Left lobe of liver (tissue), 2 donors: ENCODE measurements around the gene THOC2. TPM values are rescaled to one million over a fixed set of nuclear protein-coding genes. Genes with fewer than 3 reads are reported as not detected.
"Not testable (repeated sequence)": the region's sequence is repeated elsewhere in the genome, so short reads cannot be mapped to it uniquely, and the experiment has no call there.

ENCODE experiments used
- ATAC-seq: fragments of 200-7000 bp; cut with Tn5 transposase; one replicate; pipeline ENCODE4 v1.9.1; 2020; ENCODE audit warnings: mild to moderate bottlenecking, moderate library complexity
- DNase-seq: peaks from one replicate; pipeline ENCODE4 v3.0.0-alpha.2; 2020; ENCODE audit warnings: low spot score
- total RNA-seq: library from RNA; stranded (reverse); gene quantifications from one replicate; pipeline ENCODE4 v1.2.1, GENCODE V29; 2021
- donor health status: DM: no; HTN: no; CAD: no; lungs with moderate emphysema.
- donor health status: DM: no; HTN: yes; CAD: no.

The THOC2 gene, protein sequence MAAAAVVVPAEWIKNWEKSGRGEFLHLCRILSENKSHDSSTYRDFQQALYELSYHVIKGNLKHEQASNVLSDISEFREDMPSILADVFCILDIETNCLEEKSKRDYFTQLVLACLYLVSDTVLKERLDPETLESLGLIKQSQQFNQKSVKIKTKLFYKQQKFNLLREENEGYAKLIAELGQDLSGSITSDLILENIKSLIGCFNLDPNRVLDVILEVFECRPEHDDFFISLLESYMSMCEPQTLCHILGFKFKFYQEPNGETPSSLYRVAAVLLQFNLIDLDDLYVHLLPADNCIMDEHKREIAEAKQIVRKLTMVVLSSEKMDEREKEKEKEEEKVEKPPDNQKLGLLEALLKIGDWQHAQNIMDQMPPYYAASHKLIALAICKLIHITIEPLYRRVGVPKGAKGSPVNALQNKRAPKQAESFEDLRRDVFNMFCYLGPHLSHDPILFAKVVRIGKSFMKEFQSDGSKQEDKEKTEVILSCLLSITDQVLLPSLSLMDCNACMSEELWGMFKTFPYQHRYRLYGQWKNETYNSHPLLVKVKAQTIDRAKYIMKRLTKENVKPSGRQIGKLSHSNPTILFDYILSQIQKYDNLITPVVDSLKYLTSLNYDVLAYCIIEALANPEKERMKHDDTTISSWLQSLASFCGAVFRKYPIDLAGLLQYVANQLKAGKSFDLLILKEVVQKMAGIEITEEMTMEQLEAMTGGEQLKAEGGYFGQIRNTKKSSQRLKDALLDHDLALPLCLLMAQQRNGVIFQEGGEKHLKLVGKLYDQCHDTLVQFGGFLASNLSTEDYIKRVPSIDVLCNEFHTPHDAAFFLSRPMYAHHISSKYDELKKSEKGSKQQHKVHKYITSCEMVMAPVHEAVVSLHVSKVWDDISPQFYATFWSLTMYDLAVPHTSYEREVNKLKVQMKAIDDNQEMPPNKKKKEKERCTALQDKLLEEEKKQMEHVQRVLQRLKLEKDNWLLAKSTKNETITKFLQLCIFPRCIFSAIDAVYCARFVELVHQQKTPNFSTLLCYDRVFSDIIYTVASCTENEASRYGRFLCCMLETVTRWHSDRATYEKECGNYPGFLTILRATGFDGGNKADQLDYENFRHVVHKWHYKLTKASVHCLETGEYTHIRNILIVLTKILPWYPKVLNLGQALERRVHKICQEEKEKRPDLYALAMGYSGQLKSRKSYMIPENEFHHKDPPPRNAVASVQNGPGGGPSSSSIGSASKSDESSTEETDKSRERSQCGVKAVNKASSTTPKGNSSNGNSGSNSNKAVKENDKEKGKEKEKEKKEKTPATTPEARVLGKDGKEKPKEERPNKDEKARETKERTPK (N-terminal part only)
- 20.0 TPM for total RNA-seq

DNA sequence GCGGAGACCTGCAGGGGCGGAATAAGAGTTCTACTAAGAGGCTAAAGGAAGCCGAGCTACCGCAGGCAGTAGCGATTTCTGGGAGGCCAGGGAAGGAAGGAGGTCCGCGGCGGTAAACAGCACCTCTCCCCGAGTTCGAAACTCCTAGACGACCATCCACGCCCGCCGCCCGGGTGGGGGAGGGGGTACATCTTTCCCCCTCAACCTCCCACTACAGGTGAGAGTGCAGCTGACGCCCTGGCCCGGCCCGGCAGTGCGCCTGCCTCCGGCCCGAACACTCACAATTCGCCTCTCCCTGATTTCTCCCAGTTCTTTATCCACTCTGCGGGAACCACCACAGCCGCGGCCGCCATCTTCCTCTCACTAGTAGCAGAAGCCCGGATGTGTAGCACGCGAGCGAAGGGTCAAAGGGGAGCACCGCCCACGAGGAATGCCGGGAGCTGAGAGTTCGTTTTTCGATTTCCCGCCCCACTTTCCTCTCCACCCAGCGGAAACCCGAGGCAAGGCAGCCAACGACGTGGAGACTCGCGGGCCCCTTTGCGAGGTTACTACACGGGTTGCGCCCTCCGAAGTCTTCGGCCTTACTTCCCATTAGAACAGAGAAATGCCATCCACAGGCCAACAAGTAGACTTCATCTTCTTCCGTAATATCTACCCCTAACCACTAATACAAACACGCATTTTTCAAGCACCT is at the start of gene THOC2:
Gene THOC2 (minus strand): TSS at position 383 of the 694 bp plus-strand sequence. CDS start 30 bp downstream, at position 353.
- peak; percentile 83 for DNase-seq
- peak; percentile 99 for ATAC-seq

DNA sequence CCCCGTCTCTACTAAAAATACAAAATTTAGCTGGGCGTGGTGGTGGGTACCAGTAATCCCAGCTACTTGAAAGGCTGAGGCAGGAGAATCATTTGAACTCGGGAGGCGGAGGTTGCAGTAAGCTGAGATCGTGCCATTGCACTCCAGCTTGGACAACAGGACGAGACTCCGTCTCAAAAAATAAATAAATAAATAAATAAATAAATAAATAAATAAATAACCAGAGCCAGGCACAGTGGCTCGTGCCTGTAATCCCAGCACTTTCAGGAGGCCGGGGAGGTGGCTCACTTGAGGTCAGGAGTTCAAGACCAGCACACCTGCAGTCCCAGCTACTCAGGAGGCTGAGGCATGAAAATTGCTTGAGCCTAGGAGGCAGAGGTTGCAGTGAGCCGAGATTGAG is 48.9 kb upstream of the THOC2 start:
- DNase-seq, ATAC-seq: not testable (repeated sequence)

DNA sequence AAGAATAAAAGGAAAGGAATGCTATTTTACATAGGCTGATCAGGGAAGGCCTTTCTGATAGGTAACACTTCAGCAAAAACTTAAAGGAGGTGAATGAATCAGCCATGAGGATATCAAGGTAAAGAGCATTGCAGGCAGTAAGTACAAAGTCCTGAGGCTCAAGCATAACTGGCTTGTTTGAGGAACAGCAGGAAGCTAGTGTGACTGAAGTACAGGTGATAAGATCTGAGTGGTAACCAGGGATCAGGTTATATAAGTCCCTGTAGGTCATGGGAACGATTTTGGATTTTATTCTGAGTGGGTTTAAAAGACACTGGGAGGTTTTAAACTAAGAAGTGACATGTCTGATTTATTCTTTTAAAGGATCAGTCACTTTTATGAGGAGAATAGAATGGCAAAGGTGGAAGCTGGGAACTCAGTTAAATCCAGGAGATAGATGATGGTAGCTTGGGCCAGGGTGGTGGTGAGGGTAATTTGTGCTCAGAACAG is 47.1 kb upstream of the THOC2 start:
- DNase-seq, result no peak
- ATAC-seq, result peak; percentile 79

DNA sequence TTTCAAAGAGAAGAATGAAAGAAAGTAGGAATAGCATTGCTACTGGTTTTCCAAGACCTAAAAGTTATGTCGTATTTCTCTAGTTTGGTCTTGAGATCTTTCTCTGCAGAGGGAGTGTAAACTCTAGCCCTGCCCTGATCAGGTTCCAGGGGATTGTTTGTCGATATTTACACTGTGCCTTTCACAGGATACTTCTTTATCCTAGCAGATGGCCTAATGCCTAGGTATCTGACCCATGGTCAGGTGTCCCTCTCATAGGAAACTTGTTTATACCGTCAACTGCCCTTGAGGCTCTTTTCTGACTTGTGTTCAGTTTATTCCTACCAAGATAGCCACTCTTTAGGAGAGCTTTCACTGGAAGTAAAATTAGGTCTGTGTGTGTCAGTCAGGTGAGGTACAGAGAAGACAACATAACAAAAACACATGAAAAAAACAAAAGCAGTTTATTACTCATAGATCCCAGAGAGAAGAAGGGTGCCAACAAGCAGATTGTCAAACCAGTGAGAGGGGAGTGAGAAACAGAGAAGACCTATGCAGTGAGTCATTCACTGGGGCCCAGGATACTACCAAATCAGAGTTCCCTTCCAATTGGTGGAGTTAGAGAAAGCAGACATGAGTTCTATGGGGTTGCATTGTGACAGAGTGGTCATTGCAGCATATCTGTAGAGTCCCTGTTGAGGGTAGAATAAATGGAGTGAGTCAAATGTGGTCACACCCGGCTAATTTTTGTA is 40.6 kb upstream of the THOC2 start:
- DNase-seq, result no peak
- ATAC-seq, result no peak

DNA sequence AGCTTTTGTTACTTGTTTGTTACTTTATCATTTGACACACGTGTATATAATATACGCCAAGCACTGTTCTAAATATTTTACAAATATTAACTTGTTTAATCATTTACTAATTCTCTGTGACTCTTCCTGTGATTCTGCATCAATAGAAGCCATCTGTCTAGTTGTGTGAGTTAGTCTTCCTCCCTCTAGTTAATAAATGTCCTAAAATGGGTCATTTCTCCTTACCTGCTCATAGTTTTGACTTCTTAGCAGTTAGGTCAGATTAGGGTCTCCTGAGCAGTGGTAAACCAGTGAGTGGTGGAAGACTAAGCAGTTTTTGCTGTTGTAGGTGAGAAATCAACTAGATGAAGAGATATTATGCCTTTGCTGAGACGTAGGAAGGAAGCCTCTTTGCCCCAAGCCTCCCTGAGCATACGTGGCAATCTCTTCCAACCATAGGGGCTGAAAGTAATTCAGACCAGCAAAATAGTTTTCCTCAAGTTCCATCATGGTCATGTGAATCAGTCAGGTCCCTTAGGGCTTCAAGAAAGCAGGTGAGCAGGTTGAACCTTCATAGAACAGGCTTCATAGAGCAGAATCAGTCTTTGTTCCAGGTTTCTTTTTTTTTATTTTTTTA is 38.7 kb upstream of the THOC2 start:
- no peak for DNase-seq

DNA sequence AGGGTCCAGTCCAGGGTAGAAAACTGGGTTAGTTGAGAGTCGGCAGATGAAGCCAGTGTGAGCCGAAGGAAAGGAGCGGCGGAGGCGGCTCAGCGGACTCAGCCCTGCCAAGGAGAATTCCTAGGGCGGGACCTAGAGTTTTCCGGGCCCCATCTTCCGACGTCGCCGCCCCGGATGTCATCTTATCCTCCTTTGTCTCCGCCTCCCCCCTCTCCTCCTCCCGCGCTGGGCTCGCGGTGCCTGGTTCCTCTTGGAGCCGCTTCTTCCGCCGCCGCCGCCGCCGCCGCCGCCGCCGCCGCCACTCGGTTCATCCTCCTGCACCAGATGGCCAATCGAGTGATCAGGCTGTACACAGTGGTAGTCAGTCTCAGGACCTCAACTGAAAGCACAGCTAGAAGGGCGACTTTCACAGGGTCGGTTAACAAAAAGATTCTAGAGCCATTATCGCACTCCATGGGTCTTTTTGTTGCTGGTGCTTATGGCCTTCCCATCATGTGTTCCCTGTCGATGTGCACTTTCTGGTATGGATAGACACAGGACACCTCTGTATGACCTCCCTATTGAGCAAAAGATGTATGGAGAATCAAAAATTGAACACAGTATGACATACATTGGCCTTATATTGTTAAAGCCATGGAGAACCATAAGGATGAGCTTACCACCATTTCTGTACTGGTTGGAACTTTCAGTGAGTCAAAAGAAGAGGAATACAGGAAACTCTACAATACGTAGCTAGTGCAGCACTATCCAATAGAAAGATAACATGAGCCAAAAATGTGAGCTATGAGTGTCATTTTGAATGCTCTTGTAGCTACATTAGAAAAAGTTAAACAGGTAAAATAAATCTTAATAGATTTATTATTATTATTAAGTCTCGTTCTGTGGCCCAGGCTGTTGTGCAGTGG is 32.4 kb upstream of the THOC2 start:
- DNase-seq, result peak; percentile 74
- ATAC-seq, result peak; percentile 100

More for the DNA sequence above, 38.7 kb upstream of the THOC2 start:
- ATAC-seq, result peak; percentile 53

DNA sequence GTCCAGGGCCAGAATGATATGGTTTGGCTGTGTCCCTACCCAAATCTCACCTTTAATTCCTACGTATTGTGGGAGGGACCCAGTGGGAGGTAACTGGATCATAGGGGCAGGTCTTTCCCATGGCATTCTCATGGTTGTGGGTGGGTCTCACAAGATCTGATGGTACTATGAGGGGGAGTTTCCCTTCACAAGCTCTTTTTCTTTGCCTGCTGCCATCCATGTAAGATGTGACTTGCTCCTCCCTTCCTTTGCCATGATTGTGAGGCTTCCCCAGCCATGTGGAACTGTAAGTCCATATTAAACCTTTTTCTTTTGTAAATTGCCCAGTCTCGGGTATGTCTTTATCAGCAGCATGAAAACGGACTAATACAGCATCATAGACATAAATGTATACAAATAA is 27.0 kb upstream of the THOC2 start:
- ATAC-seq, DNase-seq: not testable (repeated sequence)

DNA sequence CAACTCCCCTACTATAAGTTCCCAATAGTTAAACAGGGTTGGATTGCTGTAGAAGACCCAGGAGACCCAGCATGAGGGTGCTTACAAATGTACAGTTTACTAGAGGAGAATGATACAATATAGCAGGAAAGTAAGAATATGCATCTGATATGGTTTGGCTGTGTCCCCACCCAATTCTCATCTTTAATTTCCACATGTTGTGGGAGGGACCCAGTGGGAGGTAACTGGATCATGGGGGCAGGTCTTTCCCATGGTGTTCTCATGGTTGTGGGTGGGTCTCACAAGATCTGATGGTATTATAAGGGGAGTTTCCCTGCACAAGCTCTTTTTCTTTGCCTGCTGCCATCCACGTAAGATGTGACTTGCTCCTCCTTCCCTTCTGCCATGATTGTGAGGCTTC is 24.9 kb upstream of the THOC2 start:
- DNase-seq, ATAC-seq: not testable (repeated sequence)

DNA sequence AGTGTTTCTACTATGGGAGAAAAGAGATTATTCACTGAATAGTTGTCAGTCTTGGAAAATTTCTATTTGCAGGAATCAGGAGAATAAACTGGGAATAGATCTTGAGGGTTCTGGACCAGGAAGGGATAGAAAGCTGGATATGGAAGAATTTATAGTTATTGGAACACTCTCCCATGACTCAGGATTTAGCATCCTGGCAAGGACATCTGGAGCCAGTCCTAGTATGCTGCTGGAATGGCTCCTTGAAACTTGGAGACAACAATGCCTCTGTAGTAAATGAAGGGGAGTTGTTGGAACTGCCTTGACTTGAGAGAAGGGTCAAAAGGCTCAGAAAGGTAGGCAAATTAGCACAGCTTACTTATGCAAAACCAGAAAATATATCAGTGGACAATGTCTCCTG is 23.5 kb upstream of the THOC2 start:
- DNase-seq (no peak), ATAC-seq (no peak)

DNA sequence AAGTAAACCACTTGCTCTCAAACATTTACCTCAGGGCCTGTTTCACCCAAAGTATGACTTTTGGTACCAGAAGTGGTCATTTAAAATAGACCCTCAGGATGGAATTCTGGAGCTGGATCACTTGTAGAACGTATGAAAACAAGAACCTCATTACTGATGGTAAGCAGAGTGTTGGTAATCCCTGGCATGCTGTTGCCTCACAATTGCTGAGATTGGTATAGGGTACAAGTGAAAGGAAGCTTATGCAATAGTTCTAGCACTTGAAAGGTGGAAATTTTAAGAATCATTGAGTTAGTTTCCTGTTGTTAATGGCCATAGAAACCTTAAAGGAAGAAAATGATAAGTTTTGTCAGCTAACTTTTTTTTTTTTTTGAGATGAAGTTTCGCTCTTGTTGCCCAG is 22.3 kb upstream of the THOC2 start:
- DNase-seq, result no peak
- no peak for ATAC-seq

DNA sequence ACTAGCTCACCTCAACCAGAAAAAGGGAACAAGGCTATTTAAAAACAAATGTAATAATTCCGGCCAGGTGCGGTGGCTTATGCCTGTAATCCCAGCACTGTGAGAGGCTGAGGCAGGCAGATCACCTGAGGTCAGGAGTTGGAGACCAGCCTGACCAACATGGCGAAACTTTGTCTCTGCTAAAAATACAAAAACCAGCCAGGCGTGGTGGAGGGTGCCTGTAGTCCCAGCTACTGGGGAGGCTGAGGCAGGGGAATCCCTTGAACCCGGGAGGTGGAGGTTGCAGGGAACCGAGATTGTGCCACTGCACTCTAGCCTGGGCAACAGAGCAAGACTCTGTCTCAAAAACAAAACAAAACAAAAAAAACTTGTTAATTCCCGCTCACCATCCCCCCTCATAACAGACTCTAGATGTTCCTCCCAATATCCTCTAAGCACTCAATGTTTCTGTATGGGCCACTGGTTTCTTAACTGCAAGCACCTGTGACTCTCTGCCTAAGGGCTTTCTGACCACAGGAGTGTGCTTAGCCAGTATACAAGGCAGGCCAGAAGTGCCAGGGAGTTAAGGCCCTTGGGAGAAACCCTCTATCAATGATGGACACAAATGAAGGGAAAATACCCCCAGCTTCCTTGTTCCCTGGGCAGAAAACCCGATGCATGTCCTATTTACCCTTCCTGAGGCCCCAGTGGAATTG is 21.0 kb upstream of the THOC2 start:
- ATAC-seq (no peak), DNase-seq (no peak)

DNA sequence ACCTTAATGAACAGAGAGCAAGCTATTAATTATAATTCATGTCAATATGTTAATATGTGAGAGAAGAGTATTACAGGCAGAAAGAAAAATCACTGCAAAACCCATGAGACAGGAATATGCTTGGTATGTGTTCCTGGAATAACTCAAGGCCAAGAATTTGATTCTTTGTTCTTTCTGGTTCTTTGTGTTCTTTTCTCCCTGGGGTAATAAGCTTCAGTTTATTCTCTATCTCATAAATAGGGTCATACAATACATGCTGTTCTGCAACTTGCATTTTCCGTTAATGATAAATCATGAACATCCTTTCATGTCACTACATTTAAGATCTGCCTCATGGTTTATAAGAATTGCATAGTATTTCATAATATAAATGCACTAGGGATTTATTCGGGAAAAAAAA is 16.8 kb upstream of the THOC2 start:
- ATAC-seq (no peak), DNase-seq (no peak)

DNA sequence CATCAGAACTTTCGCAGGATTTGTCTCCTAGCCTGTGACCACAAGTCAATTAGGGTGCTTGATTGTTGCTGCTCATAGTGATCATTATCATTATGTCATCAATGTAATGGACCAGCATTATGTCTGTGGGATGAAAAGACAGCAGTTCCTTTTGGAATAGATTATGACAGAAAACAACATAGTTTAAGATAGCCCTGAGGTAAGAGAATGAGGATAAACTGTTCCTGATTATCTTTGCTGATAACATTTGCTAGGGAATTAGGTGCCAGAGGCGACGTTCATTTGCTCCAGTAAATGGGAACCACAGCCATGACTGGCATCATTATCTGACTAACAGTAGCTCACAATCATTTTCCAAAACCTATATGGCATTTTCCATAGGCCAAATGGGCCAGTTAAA is 12.7 kb upstream of the THOC2 start:
- DNase-seq (no peak), ATAC-seq (no peak)

DNA sequence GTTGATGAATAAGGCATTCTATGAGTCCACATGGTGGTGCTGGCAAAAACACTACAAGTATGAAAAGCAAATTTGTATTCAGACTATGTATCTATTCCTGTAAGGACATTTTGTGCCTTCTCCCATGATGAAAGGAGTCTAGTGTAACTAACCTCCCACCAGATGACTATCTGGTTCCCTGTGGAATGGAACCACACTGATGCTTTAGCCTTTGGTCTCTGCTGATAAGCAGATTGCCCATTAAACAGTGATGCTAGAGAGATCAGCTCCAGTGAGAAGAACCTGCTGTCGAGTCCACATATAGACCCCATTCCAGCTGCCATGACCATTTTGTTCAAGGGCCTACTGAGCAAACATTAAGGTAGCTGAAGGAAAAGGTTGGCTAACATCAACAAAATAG is 10.5 kb upstream of the THOC2 start:
- no peak for ATAC-seq
- DNase-seq, result no peak

DNA sequence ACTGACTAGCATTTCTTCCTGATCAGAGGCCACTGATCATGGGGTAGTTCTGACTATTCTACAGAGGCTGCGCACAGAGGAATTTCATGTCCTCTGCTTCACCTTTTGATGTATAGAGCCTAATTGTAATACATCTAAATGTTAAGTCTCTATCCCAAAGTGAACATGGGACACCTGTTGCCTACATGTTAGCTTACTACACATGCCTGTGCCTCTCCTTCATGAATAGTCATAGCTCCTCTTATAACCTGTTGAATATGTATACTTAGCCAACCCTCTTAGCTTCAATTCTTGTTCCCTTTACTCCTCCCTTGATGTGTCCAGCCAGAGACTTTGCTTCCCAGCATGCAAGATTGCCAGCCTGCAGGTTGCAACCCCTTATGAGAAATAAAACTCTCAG is 9.6 kb upstream of the THOC2 start:
- DNase-seq (no peak), ATAC-seq (no peak)

DNA sequence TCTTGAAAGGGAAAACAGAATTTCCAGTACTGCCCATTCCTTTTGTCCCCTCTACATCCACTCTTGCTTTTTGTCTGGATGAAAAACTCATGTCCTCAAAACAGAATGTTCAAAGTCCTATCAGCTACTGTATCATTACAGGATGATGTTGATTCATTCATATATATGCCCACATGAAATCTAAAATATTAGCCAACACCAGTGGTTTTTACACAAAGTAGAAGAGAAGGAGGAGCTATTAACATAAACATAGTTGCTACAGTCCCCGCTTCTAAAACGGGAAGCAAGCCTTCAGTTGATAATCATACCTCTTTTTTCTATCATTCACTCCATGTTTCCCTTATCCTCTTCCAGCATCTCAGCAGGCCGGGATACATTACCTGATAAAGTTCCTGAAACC is 7.7 kb upstream of the THOC2 start:
- DNase-seq, result no peak

DNA sequence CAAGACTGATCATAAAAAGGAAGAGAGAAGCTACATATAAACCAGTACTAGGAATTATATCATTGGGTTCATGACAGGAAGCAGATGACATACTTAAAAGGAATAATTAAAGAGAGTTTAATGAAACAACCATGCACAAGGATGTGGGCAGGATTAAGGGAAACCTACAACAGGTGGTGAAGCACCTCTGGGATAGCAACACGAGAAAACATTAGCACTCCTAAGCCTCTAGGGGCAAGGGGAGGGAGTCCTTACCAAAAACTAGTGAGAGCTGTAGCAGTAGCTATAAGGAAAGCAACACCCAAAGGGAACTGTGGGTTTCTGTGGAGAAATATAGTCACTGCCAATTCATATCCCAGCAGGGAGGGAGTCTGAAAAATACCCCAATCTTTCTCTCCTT is 7.2 kb upstream of the THOC2 start:
- DNase-seq, result no peak
- no peak for ATAC-seq

More for the DNA sequence above, 7.7 kb upstream of the THOC2 start:
- no peak for ATAC-seq
